SW 1271 (cell line): ENCODE measurements around the gene PUS10.
"Not testable (repeated sequence)": the region's sequence is repeated elsewhere in the genome, so short reads cannot be mapped to it uniquely, and the experiment has no call there.

Source experiments
- DNase-seq, 2 experiments: peaks; one replicate each; lab custom pipeline; 2025; lab: John Stamatoyannopoulos, UW

The PUS10 gene

GRCh38 chr2:60932954-60933353 lies 85.1 kb downstream of the PUS10 start:
- no peak for DNase-seq

- not testable (repeated sequence) for DNase-seq
These were observed 86.0 kb downstream of the PUS10 start for GRCh38 chr2:60932061-60932460.

GRCh38 chr2:60926741-60927552 lies 91.1 kb downstream of the PUS10 start:
- DNase-seq = no peak

- no peak for DNase-seq
These were observed 91.9 kb downstream of the PUS10 start for GRCh38 chr2:60925994-60926740.

GRCh38 chr2:60907329-60907728 lies 110.7 kb downstream of the PUS10 start:
- DNase-seq = no peak

- no peak for DNase-seq
These were observed 111.7 kb downstream of the PUS10 start for GRCh38 chr2:60906395-60906794.

- not testable (repeated sequence) for DNase-seq
These were observed 112.2 kb downstream of the PUS10 start for GRCh38 chr2:60905867-60906266.

- DNase-seq = not testable (repeated sequence)
These were observed 116.8 kb downstream of the PUS10 start for GRCh38 chr2:60901296-60901695.

- DNase-seq = no peak
These were observed 118.2 kb downstream of the PUS10 start for GRCh38 chr2:60899892-60900249.

GRCh38 chr2:60899230-60899891 lies 118.7 kb downstream of the PUS10 start:
- no peak for DNase-seq

GRCh38 chr2:60898567-60898966 lies 119.5 kb downstream of the PUS10 start:
- DNase-seq = no peak
